ENCODE data around the gene POT1.

The POT1 gene

DNA sequence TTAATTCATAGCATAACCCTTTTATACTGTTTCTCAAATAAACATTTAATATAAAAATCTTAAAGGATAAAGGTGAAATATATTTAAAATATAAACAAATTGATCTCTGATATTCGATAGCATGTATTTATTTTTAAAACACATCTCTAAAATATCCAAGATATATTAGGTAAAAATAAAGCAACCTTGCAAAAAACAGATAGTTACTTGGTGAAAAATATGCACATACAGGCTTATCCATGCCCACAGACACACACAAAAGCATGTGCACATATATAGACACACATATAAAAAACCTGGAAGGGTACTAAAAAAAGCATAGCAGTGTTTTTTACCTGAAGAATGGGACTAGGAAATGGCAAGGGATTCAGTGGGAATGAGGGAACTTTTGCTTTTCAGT lies 19.8 kb downstream of the POT1 start:
- no peak for DNase-seq (ENCODE audit: low spot score)

DNA sequence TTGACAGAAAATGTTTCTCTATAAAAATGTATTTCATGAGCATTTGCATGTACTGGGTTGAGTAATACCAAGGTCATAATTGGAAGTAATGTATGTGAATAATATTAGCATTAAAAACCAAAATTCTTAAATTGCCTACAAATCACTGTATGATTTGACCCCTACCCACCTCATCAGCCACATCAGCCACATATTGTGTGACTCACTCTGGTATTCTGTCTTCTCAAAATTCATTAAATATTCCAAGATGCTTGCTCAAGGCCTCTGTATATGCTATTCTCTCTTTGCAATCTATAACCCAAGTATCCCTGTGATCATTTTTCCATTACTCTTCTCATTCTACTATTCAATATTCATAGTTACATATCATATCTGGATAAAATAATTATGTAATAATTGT lies 21.4 kb downstream of the POT1 start:
- no peak for DNase-seq (ENCODE audit: low spot score)

DNA sequence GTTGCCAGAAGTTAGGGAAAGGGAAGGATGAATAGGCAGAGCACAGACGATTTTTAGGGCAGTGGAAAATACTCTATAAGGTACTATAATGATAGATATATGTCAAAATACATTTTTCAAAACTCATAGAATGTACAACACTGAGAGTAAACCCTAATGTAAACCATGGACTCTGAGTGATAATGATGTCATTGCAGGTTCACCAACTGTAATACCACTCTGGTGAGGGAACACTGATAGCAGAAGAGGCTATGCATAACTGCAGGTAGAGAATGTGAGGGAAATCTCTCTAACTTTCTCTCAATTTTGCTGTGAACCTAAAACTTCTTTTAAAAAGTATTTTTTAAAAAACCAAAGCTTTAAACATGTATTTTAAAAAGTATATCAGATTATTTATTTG lies 22.1 kb downstream of the POT1 start:
- DNase-seq (ENCODE audit: low spot score): no peak

DNA sequence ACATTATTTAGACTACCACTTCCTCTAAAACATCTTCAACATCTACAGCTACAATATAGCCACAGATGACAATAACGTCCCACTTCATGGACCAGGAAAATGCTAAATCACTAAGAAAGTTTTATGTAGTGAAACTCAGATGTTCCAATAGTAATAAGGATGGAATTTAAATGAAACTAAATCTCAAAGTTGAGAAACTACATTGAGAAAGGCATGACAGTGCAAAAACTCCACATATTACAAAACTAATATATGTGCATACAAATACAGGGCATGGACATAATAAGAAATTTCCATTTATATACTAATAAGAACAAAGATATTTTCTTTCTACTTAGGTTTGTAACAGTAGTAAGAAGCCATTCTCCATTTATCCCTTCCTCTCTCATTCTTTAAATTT lies 31.1 kb downstream of the POT1 start:
- no peak for DNase-seq (ENCODE audit: low spot score)

DNA sequence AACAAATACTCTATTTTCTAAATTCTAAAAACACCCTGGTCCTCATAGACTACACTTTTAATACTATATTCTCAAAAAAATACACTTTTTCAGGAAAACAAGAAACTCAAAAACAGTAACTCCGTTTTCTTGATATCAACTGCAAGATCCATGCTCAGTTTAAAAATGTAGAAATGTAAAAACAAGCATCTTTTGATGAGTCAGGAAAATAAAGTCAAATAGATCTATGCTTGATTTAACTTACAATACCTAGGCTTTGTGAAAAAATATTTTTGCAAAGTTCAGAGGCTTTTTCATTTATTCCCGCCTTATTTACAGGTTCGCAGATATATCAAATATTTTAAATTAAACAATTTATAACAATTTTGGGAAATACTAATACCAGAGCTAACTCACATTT lies 33.6 kb downstream of the POT1 start:
- no peak for DNase-seq (ENCODE audit: low spot score)

DNA sequence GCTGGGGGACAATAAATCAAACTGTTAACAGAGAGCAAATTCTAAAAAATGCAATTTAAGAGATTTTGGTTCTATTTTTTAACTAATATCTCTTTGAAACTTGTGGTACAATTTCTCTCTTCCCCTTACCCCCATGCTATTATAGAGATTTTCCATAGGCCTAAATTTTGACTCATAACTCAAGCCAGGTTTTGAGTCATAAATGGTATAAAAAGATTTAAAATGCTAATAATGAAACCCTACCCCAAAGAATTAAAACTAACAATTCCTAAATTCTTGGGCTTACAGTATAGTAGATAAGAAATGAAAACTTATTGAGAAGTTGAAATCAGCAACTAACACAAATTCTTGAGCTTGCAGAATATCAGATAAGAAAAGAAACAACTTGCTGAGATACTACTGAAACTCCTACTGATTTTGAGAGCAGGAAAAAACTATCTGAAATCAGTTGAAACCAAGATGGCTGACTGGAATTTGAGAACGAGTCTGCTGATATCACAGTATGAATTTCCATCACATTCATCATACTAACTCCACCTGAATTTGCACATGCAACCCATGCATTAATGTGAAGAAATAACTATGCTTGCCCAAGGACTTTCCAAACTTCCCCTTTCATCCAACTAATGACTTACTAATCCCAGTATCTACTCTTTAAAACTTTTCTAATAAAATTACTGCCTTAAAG lies 36.3 kb downstream of the POT1 start:
- DNase-seq (ENCODE audit: low spot score): no peak

DNA sequence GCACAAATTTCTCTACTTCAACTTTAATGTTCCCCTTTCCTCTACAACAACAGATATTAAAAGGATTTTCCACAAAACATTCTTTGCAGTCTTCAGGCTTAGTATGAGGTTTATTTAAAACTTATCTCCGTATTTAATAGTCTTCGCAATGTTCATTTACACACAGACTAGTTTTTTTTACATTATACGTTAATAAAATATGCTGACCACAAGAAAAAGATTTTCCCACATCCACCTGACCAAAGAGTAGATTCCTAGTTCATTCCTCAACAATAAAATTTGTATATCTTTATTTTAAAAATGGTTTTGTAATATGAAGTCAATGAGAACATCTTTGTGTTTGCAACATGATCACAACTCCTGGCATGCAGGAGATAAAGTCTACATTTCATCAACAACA lies 42.4 kb downstream of the POT1 start:
- no peak for DNase-seq (ENCODE audit: low spot score)

DNA sequence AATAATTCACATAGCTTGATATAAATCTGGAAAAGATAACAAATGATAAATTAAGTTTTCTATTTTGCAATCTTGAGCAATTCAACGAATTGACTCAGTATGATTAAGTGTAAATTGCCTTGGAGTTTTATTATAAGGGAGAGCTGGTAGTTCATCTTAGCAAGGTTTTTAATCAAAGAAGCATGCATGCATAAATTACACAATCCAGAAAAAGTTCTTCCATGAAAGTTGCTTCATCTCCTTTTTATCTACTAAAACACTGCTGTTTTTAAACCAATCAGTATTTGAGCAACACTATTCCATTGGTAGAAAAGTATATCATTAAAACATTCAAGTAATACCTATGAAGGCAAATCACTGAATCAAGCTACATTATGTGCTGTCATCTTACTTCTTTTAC lies 47.6 kb downstream of the POT1 start:
- no peak for DNase-seq (ENCODE audit: low spot score)

DNA sequence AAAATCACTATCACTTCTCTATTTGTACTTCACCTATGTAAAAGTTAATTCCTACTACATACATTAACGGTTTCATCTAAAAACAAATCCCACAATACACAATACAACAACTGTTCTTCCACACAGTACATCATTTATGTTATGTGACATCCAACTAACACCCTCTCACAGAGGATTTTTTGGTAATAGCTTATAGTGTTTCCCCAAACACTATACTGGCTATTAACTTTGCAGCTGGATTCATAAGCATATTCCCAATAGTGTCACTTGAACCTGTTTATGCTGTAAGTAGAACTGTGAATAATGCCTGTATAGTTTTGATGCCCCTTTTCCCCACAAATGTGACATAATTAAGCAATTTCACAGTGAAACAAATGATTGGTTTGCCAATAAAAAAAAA lies 49.9 kb downstream of the POT1 start:
- no peak for DNase-seq (ENCODE audit: low spot score)

DNA sequence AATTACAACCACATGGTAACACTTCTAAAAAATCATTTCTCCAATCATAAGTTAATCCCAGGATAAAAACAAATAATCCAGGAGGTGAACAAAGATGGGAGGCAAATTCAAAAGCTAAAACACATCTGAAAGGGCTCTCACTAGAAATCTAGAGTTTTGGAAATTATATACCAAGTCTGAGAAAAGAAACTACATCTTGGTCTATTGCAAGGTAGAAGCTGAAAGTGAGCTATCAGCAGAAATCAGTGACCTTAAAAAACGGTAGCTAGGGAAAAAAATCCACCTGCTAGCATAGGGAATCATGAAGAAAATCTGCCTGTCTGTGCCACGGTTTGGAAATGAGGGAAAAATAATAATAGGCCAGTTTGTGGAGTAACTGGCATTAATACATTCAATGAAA lies 50.5 kb downstream of the POT1 start:
- no peak for DNase-seq (ENCODE audit: low spot score)

DNA sequence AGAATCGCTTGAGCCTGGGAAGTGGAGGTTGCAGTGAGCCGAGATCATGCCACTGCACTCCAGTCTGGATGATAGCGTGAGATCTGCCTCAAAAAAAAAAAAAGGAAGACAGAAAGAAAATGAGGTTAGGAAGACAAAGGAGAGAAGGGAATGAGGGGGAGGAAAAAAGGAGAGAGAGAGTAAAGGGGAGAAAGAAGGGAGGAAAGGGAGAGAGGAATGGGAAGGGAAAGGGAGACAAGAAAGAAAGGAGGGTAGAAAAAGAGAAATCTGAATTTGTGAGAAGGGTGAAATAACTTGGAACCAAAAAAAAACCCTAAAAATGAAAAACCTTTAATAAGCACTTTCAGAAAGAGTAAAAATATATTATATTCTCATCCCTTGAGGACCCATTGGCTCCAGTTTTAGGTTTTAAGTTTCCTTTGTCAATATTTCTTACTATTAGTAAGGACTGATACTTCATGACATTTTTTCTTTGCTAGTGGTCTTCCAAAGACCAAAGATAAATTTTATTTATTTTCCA lies 54.9 kb downstream of the POT1 start:
- no peak for DNase-seq (ENCODE audit: low spot score)

DNA sequence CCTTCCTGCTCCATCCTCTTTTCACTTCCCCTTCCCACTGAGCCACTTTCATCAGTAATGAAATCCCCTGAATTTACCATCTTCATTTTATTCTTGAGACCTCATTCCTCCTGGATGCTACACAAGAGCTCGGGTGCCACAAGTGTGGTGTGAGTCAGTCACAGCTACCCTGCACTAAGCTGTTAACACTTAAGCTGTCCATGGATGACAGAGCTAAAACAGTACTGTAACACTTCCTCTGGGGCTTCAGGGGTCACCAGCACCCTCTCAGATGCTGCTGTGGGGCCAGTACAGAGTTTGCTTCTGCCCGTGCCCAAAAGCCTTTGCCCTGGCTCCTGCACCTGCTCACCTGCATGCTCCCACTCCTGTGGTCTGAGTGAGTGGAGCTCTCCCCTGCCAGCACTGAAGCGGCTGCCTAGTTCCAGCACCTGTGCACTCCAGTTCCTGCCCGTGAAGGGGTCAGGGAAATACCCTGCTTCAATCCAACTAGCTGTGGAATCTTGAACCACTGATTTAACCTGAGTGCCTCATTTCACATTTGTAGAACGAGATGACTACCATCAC lies 71.9 kb downstream of the POT1 start:
- DNase-seq (ENCODE audit: low spot score): no peak

DNA sequence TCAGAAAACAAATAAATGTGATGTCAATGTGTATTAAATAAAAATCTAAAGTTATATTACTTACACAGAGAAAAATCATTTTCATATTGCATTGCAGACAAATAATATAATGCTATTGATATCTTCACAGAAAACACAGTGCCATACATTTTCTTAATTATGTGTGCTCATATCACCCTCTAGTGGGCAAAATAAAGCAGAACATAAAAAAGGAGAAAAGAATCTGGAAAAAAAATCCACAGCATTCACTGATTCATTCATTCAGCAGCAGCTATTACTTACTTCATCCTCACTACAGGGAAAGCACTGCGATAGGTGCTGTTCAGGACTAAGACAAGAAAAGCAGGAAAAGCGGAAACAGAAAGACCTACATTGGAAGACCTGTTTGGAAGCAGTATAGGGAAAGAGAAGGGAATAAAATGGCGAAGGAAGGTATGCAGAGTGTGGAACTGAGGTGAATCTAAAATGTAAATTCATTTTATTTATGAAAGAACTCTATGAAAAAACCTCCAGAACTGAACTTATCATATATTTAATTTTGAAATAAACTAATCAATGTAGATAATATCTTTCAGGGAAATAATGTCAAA lies 73.2 kb downstream of the POT1 start:
- DNase-seq (ENCODE audit: low spot score): peak; percentile 26

DNA sequence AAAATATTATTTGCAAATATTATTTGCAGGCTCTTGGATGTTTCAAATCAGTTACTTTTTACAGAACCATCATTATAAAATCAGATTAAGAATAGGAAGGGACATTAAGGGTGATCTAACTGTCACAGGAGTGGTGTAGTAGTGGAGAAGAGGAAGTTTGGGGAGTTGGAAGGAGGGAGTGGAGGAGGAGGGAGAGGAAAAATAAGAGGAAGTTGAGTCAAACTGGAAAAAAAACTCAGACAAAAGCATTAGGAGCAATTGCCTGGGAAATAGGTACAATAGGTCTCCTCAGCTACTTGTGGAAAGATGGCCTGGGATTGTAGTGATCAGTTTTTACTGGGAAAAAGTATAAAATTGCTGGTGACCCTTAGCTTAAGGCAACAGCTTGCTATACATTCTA lies 86.3 kb downstream of the POT1 start:
- no peak for DNase-seq (ENCODE audit: low spot score)

DNA sequence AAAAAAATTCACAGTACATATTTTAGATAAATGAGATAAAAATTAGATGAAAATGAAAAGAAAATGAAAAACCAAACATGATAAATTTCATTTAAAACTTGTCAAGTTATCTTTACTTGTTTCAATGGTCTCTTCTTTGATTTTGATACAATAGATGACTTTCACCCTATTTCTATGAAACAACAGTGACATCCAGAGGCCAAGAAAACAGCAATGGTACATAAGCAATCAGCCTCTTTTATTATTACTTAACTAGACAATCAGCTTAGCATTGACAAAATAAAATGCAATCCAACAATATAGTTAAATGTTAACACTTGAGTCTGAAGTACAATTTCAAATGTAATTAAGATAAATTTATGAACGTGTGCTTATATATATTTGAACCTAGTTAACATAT lies 89.2 kb downstream of the POT1 start:
- DNase-seq (ENCODE audit: low spot score): no peak

DNA sequence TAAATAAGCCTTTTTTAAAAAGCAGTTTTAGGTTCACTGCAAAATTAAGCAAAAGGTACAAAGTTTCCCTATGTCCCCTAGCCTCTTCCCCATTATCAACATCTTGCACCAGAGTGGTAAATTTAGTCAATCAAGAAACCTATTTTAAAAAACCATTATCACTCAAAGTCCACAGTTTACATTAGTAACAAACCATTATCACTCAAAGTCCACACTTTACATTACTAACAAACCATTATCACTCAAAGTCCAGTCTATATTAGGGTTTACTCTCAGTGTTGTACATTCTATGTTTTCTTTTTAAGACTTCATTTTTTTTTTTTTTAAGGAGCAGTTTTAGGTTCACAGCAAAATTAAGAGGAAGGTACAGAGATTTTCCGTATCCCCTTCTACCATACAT lies 89.9 kb downstream of the POT1 start:
- no peak for DNase-seq (ENCODE audit: low spot score)

DNA sequence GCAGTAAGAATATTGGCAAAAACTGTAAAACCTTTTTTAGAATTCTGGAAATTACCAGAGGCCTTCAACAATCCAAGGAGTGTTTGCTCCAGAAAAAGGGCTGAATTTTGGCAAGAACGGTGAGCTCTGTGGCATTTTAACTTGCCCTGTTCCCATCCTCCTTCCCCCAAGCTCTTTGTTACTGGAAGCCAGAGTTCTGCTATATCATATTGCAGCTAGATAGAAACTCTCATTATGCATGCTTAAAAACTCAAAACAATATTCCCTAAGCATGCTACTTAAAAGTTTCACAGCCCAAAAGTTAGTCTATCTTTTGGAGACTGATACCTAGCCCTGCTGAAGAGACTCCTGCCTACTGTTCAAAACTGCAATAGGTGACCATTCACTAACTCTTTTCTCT lies 93.5 kb downstream of the POT1 start:
- no peak for DNase-seq (ENCODE audit: low spot score)

DNA sequence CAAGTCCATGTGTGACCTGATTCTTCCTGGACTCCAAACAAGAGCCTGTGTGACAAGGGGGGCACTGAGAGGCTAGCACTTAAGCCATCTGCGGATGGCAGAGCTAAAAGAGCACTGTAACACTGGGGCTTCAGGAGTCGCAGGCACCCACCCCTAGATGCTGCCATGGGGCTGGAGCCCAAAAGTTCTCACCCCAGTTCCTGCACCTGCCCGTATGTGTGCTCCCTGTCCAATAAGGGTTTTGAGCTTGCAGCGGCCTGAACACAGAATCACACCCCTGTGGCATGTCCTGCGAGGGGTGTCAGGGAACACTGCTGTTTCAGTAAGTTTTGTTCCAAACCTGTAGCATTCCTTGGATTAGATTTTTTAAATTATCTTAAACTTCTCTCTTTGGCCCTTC lies 110.8 kb downstream of the POT1 start:
- DNase-seq (ENCODE audit: low spot score): no peak

DNA sequence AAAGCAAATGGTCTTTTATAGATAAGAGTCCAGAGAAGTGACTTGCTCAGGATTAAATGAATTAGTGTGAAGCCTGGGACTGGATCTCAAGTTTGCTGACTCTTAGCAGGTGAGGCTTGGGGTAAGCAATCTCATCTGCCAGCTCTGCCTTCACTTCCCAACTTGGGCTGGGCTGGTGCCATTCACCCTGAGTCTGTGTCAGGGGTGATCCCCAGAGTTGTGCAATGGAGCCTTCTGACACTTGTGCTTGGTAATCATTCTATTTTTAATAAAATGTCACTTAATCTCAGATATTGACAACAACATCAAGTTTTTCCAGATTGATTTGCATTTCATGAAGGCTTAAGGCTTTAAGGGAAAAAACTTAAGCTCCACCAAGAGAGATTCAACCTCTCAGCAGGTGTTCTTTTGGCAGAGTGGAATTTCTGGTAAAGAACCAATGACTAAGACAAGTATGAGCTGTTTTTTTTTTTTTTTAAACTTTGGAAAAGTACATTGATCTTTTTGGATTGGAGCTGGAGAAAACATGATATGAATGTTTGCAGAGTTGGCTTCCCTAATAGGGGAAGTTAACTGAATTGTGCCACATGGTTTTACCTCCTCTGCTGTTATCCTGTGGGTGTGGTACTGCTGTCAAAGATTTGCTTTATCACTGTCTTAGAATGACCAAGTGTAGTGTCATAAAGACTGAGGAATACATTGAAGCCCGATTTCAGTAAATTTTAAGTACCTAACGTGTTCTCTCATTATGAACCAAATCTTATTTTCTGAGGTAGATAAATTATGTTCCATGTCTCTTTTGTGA lies 115.4 kb downstream of the POT1 start:
- DNase-seq (ENCODE audit: low spot score): no peak

DNA sequence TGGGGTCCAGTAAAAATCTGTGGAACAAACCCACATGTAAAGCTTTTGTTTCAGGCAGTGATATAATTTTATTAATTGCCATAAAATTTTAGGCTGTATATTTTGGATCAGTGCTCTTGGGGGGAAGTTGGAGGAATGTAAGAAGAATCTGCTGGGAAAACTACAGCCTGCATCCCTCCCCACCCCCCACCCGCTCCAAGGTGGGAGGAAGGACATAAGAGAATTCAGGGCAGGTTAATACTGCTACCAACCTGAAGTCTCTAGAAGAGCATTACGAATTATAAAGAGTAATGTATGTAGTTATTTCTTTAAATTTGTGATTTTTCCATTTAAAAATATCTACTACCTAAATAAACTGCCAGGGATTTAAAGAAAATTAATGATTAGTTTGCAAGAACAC lies 116.9 kb downstream of the POT1 start:
- DNase-seq (ENCODE audit: low spot score): no peak

DNA sequence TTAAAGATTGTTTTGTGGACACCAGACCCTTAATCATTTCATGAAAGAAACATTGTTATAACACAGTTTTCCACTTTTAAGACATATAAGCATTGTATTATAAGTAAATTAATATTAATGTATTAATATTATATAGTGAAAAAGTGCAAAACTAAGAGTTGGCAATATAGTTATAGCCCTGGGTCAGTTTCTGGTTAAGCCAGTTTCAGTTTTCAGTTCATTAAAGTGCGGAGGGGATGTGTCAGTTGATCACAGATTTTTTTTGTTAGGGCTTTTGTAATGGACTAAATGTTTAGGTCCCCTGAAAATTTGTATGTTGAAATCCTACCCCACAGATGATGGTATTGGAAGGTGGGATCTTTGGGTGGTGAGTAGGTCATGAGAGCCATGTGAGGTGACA lies 118.3 kb downstream of the POT1 start:
- no peak for DNase-seq (ENCODE audit: low spot score)

DNA sequence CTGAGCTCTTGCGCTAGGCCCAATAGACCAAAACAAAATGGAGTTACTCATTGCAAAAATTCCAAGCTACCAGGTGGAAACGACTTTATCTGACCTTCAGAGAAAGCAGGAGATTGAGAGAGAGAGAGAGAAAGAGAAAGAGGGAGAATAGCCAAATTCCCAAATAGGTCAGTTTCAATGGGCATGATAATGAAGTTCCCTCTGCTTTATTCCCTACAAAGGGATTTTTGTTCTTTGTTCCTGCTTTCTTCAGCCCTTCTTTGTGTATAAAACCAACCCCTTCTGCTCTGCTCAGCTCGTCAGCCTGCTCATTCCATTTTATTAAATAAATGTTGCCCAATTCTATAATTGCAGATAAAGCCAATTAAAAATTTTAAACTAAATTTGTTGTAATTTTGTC lies 119.0 kb downstream of the POT1 start:
- DNase-seq (ENCODE audit: low spot score): no peak

DNA sequence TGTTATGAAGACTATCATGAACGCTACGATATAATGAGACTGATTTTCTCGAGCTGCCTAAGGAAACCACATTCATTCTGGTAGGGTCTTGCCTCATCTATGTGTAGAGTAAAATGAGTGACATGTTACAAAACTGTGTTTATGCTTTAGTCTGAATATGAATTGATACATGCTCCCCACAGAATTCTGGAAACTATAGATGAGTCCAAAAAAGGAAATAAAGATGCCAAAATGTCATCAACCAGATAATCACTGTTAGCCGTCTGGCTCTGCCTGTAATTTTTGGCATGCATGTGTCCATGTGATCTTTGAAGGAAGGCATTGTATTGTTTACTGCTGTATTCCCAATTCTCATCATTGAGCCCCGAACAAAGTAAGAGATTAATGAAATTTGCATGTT lies 121.4 kb downstream of the POT1 start:
- DNase-seq (ENCODE audit: low spot score): no peak

All from CD4-positive, alpha-beta T cell treated with Interleukin-15 for 4 hours (primary cell).